Measurements from ENCODE around the gene MARK1. TPM values are rescaled to one million over a fixed set of nuclear protein-coding genes. Genes with fewer than 3 reads are reported as not detected.

The MARK1 gene
- polyA plus RNA-seq, 3 donors, result not detected

DNA sequence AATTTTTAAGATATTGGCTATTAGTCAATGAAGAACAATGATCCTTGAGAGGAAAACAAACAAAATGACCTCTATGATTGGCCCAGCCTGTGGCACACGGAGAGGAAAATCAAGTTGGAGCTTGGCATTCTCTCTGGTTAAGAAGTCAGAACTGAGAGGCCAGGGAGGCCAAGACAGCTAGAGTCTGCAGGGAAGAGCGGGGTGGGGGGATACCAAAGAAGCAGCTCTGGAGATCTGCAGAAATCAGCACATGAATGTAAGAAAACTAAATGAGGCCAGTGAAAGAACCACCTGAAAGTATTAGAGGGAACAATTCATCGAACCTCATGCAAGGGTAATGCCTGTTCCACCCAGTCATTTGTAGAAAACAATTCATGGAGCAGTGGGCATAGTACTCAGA is 138.4 kb downstream of the MARK1 start:
- 89% methylated on average over 3 of the region's 3 CpGs for WGBS (ENCODE audit: insufficient coverage)
- H3K27ac Mint-ChIP-seq, result no peak overlapping the region
- no peak overlapping the region for H3K27ac ChIP-seq (ENCODE audit: low read depth in 1 of 2, low read length in 2 of 2)

DNA sequence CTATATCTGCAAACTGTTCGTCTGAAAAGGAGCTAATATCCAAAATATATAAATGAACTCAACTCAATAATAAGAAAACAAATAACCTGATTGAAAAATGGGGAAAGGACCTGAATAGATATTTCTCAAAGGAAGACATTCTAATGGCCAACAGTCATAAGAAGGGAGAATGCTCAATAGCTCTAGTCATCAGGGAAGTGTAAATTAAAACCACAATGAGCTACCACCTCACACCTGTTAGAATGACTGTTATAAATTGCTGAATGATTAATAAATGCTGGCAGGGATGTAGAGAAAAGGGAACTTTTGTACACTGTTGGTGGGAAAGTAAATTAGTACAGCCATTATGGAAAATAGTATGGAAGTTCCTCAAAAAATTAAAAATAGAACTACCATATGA is 141.1 kb downstream of the MARK1 start:
- no peak for DNase-seq
- Histone ChIP-seq H4K20me1 (ENCODE audit: insufficient read depth, low read length) (no peaks in the 10 kb centered on the region), H3K4me1 (ENCODE audit: control insufficient read depth in 1 of 2, insufficient read depth in 2 of 2, low read length in 2 of 2) (no peaks in the 10 kb centered on the region), H3K27me3 (ENCODE audit: control insufficient read depth in 2 of 2, insufficient read depth in 2 of 2, low read length in 2 of 2) (peaks cover 0 to under 1% of the 10 kb centered on the region in 2 donors), H3K36me3 (replicated peaks in 1 of 2; ENCODE audit: control insufficient read depth in 1 of 2, insufficient read depth in 2 of 2, low read length in 2 of 2) (no peaks in the 10 kb centered on the region), H3K9ac (ENCODE audit: insufficient read depth, low read length, poor library complexity, severe bottlenecking) (no peak overlapping the region), H3K79me2 (ENCODE audit: insufficient read depth, low read length) (no peaks in the 10 kb centered on the region), H2AFZ (ENCODE audit: insufficient read depth, low read depth, low read length, poor library complexity, severe bottlenecking) (no peak overlapping the region), H3K4me3 (replicated peaks in 1 of 3; ENCODE audit: low read depth in 2 of 3, low read length in 3 of 3) (no peak overlapping the region), H3K9me3 (replicated peaks in 1 of 2; ENCODE audit: control insufficient read depth in 1 of 2, insufficient read depth in 1 of 2, low read length in 2 of 2) (peaks cover 0 to 3% of the 10 kb centered on the region in 2 donors), H3K27ac (ENCODE audit: low read depth in 1 of 2, low read length in 2 of 2) (no peak overlapping the region), H3K4me2 (replicated peaks; ENCODE audit: extremely low read depth, low read length, poor library complexity, severe bottlenecking) (no peak overlapping the region)
- H3K27ac Mint-ChIP-seq, result no peak overlapping the region
- no peaks in the 10 kb centered on the region for H3K36me3 Mint-ChIP-seq
- H3K27me3 Mint-ChIP-seq (ENCODE audit: low read depth in 3 of 3), result peaks cover 0 to 14% (median 2%) of the 10 kb centered on the region in 3 donors
- intact Hi-C loops (cut with micrococcal nuclease), result no loop called here
- H3K4me1 Mint-ChIP-seq, result no peaks in the 10 kb centered on the region
- H3K9me3 Mint-ChIP-seq, result peaks cover 1 to 20% (median 11%) of the 10 kb centered on the region in 7 donors
- H3K4me3 Mint-ChIP-seq, result no peak overlapping the region
- TF ChIP-seq, protein P1, sequence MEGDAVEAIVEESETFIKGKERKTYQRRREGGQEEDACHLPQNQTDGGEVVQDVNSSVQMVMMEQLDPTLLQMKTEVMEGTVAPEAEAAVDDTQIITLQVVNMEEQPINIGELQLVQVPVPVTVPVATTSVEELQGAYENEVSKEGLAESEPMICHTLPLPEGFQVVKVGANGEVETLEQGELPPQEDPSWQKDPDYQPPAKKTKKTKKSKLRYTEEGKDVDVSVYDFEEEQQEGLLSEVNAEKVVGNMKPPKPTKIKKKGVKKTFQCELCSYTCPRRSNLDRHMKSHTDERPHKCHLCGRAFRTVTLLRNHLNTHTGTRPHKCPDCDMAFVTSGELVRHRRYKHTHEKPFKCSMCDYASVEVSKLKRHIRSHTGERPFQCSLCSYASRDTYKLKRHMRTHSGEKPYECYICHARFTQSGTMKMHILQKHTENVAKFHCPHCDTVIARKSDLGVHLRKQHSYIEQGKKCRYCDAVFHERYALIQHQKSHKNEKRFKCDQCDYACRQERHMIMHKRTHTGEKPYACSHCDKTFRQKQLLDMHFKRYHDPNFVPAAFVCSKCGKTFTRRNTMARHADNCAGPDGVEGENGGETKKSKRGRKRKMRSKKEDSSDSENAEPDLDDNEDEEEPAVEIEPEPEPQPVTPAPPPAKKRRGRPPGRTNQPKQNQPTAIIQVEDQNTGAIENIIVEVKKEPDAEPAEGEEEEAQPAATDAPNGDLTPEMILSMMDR (IDR thresholded peaks at IDR 0.05), result no peak
- no CpG with 5 or more reads among the region's 1 CpG for WGBS (ENCODE audit: insufficient coverage)

More for the DNA sequence above, 138.4 kb downstream of the MARK1 start:
- Mint-ChIP-seq H3K36me3 (no peaks in the 10 kb centered on the region), H3K9me3 (peaks cover 1 to 20% (median 11%) of the 10 kb centered on the region in 7 donors), H3K27me3 (ENCODE audit: low read depth in 3 of 3) (peaks cover 0 to 11% (median 2%) of the 10 kb centered on the region in 3 donors), H3K4me3 (no peak overlapping the region), H3K4me1 (no peaks in the 10 kb centered on the region)
- DNase-seq, result no peak
- TF ChIP-seq, protein P1 (IDR thresholded peaks at IDR 0.05), result no peak
- Histone ChIP-seq H3K9ac (ENCODE audit: insufficient read depth, low read length, poor library complexity, severe bottlenecking) (no peak overlapping the region), H3K9me3 (replicated peaks in 1 of 2; ENCODE audit: control insufficient read depth in 1 of 2, insufficient read depth in 1 of 2, low read length in 2 of 2) (peaks cover 0 to 3% of the 10 kb centered on the region in 2 donors), H3K4me2 (replicated peaks; ENCODE audit: extremely low read depth, low read length, poor library complexity, severe bottlenecking) (no peak overlapping the region), H3K27me3 (ENCODE audit: control insufficient read depth in 2 of 2, insufficient read depth in 2 of 2, low read length in 2 of 2) (no peaks in the 10 kb centered on the region), H4K20me1 (ENCODE audit: insufficient read depth, low read length) (no peaks in the 10 kb centered on the region), H2AFZ (ENCODE audit: insufficient read depth, low read depth, low read length, poor library complexity, severe bottlenecking) (no peak overlapping the region), H3K4me3 (replicated peaks in 1 of 3; ENCODE audit: low read depth in 2 of 3, low read length in 3 of 3) (no peak overlapping the region), H3K36me3 (replicated peaks in 1 of 2; ENCODE audit: control insufficient read depth in 1 of 2, insufficient read depth in 2 of 2, low read length in 2 of 2) (no peaks in the 10 kb centered on the region), H3K79me2 (ENCODE audit: insufficient read depth, low read length) (no peaks in the 10 kb centered on the region), H3K4me1 (ENCODE audit: control insufficient read depth in 1 of 2, insufficient read depth in 2 of 2, low read length in 2 of 2) (no peaks in the 10 kb centered on the region)
- intact Hi-C loops (cut with micrococcal nuclease), result no loop called here
